Glomerular visceral epithelial cell (primary cell): Measurements from ENCODE around the gene RPL32.
"Not testable (repeated sequence)": the region's sequence is repeated elsewhere in the genome, so short reads cannot be mapped to it uniquely, and the experiment has no call there.

Source experiments
- DNase-seq: peaks from one replicate; pipeline ENCODE4 v3.0.0-alpha.2; 2016; ENCODE audit errors: extremely low spot score

RPL32 gene

DNA sequence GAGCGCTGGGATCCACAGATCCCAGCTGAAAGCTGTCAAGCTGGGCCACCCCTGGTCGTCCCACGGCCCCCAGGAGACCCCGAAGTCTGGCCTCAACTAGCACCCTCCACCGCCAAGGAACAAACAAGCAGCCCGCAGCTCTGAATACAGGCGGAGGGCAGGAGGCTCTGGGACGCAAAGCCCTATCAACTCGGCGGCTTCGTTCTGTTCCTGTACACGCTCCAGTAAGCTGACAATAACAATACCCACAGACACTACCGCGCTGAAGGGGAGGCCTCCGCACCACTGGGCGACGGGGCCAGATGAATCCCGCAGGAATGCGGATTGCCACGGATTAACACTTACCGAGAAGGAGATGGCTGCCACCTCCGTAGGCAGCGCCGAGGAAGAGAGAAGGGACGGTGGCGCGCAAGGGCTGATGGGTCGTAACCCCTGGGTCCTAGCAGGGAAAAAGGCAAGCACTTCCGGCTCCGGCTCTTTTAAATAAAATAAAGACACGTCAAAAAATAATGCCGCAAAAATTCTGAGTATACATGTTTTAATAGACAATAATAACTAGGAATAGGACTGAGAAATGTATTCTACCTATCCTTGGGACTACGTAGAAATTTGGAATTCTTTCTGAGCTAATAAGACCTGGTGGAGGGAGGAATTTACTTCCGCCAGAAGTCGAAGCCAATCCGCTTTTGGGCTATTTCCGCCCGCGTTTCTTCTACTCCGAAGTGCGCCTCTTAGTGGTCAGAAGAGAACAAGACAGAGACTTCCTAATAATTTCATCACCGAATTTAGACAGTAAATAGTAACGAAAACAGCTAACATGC, at the start of gene RPL32:
Gene RPL32, minus strand, starts transcription at position 417 of the 821 bp plus-strand sequence. CDS start 1,328 bp downstream, outside the sequence.
- peak; percentile 93 for DNase-seq

GRCh38 chr3:12890610-12891390, 49.4 kb upstream of the RPL32 start:
- DNase-seq, result no peak

- no peak for DNase-seq
These were observed 45.4 kb upstream of the RPL32 start for GRCh38 chr3:12886736-12887135.

- DNase-seq, result no peak
These were observed 44.8 kb upstream of the RPL32 start for GRCh38 chr3:12886106-12886679.

GRCh38 chr3:12885583-12885930, 44.2 kb upstream of the RPL32 start:
- DNase-seq, result no peak

- no peak for DNase-seq
These were observed 43.6 kb upstream of the RPL32 start for GRCh38 chr3:12884790-12885582.

DNA sequence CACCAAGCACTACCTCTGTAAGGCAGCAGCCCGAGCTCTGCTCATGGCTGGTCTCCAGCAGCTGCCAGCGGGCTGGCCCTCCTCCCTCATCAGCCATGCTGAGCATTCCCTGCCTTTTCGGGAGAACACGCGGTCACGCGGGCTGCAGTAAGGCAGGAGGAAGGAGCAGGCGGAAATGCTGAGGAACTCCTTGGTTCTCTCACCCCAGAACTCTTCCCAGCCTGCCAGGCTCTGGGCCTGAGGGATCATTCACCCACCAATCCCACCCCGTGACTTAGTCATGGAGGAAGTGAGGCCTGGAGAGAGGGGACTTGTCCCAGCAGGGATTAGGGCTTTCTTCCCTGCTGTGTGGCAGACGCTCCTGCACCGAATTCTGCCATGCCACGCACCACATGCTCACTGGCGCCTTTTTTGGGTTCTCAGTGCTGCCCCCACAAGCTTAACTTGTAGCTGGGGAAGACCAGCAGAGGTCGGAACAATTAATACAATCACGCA, 42.9 kb upstream of the RPL32 start:
- no peak for DNase-seq

DNA sequence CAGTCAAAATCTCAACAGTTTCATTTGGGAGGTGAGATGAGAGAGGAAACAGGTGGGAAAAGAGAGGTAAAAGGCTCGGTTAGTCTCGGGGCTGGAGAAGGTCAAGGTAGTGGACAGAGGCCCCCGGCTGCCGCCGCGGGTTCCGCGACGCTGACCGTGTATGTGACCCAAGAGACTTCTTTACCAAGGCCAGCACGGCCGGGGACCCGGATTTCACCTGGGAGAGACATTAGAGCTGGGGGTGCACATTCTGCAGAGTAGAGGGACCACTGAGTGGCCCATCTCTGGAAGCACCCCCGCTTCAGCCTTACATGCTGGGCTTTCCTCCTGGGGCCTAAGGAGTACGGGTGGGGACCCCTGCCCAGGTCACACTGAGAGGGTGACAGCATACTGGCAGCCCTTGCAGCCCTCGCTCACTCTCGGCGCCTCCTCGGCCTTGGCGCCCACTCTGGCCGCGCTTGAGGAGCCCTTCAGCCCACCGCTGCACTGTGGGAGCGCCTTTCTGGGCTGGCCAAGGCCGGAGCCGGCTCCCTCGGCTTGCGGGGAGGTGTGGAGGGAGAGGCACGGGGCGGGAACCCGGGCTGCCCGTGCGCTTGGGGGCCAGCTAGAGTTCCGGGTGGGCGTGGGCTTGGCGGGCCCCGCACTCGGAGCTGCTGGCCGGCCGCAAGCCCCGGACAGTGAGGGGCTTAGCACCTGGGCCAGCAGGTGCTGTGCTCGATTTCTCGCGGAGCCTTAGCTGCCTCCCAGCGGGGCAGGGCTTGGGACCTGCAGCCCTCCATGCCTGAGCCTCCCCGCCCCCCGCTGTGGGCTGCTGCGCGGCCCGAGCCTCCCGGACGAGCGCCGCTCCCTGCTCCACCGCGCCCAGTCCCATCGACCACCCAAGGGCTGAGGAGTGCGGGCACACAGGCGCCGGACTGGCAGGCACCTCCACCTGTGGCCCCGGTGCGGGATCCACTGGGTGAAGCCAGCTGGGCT, 41.3 kb upstream of the RPL32 start:
- DNase-seq, result no peak

GRCh38 chr3:12881858-12882257, 40.5 kb upstream of the RPL32 start:
- DNase-seq, result not testable (repeated sequence)

DNA sequence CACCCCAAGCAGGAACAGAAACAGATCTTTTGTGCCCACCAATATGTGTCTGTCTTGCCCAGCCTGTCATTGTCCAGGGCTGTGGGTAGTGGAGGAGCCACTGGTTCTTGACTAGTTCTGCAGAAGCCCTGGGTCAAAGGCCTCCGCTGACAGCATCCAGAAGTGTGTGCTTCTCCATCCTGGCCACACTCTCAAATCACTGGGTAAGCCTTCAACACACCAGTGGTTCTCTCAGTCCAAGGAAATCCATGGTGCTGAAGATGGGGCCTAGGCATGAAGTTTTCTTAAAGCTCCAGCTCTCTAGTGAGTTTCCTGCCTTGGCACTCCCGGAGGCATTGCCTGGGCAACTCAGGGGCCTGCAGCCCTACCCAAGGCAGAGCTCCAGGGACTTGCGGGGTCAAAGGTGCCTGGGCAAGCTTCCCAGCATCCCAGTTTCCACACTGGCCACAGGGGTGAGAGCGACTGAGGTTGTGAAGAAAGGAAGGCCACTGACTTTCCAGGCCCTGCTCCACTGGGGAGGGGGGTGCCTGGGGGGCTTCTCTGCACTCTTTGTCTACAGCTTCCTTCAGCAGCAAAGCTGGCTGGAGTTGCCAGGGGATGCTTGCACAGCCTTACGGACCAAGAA, 37.9 kb upstream of the RPL32 start:
- DNase-seq, result no peak

DNA sequence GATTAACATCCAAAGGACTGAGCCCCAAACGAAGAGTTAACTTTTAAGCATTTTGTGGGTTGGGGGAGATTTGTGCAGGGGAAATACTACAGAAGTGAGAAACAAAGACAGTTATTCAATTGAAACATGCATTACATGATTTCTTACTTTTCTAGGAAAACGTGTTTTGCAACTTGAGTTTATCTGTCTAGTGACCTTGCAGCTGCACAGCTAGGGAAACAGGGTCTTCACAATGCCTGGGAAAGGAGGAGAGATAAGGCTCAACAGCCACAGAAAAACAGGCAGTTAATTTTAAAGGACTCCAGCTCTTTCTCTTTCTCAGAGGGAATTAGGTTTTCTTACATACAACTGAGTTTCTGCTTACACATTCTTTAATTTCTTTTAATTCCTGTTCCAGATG, 37.4 kb upstream of the RPL32 start:
- DNase-seq, result not testable (repeated sequence)

GRCh38 chr3:12878141-12878574, 36.8 kb upstream of the RPL32 start:
- DNase-seq, result no peak

DNA sequence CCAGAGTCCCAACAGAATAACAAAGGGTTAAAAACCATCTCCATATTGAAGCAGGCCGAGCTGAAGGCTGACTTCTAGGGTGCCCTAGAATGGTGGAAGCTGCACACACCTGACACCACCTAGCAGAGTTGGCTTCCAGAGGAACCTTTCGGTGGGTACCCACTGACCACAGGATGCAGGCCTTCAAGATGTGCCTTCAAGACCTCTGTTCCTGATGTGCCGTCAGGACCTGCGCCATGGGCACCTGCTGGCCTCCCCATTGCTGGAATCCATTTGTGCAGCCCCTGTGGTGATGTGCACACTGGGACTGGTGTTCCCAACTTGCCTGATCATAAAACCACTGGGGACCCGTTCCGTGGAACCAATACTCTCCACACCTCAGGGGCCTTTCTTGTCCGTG, 35.7 kb upstream of the RPL32 start:
- DNase-seq, result no peak

- peak; percentile 17 for DNase-seq
These were observed 34.8 kb upstream of the RPL32 start for GRCh38 chr3:12875857-12876836.

GRCh38 chr3:12871404-12871983, 30.1 kb upstream of the RPL32 start:
- no peak for DNase-seq

DNA sequence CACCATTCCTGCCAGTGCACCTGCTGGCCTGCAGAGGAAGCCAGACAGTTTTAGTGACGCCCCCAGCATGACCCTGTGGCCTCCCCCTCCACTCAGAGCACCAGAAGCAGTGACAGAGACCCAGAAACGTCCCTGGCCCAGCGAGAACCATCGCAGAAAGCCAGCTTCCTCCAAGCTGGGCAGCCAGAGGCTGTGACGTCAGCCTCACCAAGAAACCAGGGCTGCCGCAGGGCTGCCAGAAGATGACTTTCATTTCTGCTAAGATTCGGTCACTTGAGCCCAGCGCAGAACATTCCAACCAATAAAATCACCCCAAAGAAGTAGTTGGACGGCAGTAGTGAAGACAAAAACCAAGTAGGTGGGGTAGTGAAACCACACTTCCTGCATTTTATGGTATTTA, 29.6 kb upstream of the RPL32 start:
- DNase-seq, result no peak

- DNase-seq, result peak; percentile 18
These were observed 27.8 kb upstream of the RPL32 start for GRCh38 chr3:12869035-12869621.
